ENCODE data around the gene FLT4.

Gene FLT4

DNA sequence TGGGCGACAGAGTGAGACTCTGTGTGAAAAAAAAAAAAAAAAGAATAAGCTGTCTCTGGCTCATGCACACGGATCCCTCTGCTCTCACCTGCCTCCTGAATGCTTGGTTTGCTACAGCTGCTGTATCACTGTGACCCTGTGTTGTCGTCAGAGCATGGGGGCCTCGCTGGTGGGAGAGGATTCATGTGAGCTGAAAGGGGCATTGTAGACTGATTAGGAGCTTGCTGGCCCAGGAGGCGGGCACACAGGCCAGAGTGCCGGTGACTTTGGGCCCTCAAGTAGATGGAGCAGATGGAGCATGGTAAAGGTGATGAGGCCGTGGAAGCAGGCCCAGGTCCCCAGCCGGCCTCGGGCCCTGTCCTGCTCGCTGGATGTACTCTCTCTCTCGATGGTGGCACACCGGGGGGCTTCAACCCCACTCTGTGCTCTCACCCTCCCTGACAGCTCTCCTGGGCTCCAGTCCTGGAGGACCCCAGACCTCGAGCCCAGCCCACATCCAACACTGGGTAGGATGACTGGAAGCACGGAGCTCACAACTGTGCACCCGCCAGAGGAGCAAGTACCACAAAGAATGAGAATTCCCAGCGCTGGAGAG is 7.1 kb downstream of the FLT4 start:
- no peak for DNase-seq

- no peak for DNase-seq
Observed at GRCh38 chr5:180641566-180641900, 7.9 kb downstream of the FLT4 start.

- no peak for DNase-seq
Observed at GRCh38 chr5:180640861-180641565, 8.4 kb downstream of the FLT4 start.

DNA sequence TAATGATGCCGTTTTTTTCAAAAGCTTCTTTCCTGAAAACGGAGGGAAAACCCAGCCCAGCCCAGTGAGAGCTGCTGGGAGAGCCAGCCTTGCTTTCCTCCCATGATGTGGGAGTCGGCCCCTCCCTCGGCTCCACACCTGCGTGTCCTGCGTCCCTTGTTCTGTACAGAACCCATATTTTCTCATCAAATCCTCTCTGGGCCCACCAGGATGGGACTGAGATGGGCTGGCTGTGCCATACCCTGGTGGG is 8.9 kb downstream of the FLT4 start:
- DNase-seq: no peak

DNA sequence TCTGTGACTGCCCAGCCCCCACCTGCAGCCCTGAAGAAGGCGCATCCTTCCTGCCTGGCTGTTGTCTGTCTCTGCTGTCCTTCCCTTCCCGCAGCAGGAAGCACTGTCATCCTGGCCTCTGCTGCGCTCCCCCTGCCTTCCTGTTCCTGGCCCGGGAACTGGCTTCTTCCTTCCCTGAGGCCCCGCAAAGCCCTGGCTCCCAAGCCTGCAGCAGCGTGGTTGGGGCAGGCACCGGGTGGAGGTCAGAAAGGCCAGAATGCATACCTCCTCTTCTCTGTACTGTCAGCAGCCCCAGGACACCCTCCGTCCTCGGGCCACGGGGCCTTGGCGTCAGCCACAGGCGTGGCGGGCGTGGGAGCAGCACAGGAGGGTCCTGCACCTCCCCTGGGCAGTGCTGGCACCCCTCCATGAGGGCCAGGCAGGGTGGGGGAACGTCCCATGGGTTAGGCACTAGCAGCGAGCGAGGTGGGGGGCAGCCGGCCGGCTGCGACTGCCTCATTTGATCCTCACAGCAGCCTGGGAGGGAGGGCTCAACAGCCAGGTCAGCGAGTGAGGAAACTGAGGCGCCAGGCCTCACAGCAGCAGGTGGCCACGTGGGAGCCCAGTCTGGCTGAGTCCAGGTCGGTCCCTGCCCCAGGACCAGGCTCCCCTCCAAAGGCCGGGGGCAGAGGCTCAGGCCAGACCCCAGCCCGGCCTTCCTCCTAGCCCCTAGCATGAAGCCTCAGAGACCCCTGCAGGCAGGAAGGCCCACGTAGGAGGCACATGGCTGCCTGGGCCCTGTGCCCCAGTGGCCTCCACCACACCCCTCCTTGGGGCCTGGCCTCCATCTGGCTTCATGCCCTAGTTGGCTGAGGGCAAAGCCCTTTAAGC is 9.4 kb downstream of the FLT4 start:
- DNase-seq: no peak

- DNase-seq: no peak
Observed at GRCh38 chr5:180639287-180639686, 10.1 kb downstream of the FLT4 start.

GRCh38 chr5:180637962-180638680 is 11.3 kb downstream of the FLT4 start:
- DNase-seq: no peak

DNA sequence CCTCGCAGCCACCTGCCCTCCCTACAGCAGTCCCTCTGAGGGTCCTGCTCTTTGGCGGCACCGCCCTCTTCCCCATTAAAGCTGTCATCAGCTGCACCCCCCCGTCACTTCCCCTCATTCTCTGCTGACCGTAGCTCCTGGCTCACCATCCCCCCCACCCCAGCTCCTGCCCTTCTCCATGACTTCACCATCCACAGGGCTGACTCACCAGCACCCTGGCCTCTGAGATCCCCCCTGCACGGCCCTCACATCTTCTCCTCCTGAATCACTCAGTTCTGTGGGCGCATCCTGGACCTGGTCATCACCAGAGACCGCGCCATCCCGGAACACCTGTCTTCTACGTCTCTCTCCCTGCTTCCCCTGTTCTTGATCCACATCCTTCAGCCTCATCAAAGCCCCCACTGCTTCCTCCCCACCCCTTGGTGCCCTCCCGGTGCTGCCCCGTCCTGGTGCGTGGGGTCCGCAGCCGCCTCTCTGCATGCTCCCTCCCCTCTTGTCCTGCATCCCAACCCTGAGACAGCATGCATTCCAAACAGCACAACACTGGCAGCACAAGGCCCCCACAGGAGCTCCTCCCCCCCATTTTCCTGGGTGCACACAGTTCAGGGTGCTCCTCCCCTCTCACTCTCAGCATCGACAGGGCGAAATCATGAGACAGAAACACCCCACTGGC is 12.9 kb downstream of the FLT4 start:
- DNase-seq: no peak

GRCh38 chr5:180636016-180636402 is 13.4 kb downstream of the FLT4 start:
- no peak for DNase-seq

GRCh38 chr5:180633283-180634177 is 15.9 kb downstream of the FLT4 start:
- DNase-seq: no peak

DNA sequence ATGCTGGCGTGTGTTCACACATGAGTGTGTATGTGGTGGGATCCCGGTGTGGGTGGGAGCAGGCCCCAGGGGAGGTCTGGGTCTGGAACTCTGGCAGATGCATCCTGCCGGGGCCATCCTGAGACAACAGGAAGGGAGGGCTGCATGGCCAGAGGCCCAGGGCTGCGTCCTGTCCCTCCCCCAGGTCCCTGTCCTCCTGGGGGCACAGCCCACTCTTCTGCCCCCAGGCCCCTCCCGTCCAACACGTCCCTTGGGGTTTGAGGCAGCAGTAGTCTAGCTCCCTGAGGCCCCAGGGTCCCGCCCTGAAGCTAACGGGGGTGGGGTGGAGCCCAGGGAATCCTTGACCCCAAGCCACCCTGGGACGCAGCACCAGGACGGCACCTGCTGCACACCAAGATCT is 16.6 kb downstream of the FLT4 start:
- DNase-seq: no peak

DNA sequence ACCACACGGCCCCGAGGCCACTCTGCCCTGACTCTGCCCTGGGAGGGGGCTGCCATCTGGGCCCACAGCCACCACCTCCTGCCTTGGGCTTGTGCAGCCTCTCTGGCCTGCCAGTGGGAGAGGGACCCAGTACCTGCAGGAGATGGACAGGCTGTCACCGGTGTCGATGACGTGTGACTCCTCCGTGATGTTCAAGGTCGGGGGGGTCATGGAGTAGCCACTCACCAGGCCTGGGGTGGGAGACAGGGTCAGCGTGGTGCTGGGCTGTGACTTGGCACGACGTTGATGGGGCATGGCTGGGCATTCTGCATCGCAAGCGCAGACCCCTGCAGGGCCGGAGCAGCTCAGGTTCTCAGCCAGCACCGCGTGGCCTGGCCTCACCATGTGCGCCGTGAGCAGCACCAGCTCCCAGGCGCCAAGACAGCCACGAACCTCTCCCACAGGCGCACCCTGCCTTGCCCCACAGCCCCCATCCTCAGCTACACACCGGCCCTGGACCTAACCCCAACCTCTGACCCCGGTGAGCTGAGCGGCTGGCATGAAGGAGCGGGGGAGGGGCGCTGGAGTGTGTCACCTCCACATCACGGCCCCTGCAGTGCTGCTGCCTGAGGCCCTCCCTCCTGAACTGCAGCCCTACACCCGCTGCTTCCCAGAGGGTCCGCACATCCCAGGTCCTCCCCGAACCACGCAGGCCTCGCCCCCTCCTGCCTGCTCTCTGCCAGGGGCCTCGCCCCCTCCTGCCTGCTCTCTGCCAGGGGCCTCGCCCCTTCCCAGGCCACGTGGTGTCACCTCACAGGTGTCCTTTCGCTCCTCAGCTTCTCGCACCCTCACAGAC is 17.6 kb downstream of the FLT4 start:
- DNase-seq: no peak

GRCh38 chr5:180630426-180630825 is 19.0 kb downstream of the FLT4 start:
- no peak for DNase-seq

DNA sequence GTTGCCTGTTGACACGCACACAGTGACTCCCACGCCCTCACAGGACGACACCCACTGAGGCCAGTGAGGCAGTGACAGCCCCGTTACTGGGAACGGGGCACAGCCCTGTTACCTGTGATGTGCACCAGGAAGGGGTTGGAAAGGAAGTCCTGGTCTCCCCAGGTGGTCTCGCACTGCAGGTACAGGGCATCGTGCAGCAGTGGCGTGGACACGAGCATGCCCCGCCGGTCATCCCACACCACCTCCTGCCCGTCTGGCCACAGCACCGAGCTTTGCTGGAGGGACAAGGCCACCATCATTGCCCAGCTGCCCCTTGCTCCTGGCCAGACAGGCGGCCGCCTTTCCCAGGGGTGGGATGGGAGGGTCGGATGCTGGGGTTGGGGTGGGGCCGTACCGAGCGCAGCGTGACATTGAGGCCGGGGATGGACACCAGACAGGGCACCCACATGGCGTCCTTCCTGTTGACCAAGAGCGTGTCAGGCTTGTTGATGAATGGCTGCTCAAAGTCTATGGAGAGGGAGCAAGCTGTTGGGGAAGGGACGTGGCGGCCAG is 19.5 kb downstream of the FLT4 start:
- no peak for DNase-seq

GRCh38 chr5:180628827-180629750 is 20.3 kb downstream of the FLT4 start:
- no peak for DNase-seq

- DNase-seq: no peak
Observed at GRCh38 chr5:180628211-180628610, 21.2 kb downstream of the FLT4 start.

DNA sequence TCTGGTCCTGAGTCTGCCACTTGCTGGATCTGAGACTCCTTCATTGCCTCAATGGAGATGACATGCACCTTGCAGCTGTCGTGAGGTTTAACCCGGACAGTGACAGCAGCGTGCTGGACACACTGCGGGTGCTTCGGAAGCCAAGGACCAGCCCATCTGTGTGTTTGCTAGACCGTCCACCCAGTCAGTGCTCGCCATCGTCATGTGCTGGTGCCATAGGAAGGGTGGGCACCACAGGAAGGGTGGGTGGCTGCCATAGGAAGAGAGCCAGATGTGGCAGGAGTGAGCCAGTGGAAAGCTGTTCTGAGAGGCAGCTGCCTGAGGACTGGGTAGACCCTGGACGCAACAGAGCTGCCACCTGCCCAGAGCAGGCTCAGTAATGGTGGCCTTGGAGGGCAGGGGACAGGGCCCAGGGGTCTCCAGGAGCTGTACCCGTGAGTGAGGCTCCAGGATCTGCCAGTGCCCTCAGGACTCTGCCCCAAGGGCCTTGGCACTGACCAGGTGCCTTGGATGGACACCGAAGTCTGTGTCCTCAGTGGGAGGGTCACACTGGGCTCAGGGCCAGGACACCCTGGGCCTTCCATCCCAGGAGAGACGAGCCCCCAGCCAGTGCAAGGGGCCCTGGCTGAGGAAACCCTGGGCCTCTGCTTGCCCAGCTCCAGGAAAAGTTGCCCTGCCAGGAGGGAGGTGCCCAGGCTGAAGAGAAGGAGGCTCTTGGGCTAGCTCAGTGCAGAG is 21.8 kb downstream of the FLT4 start:
- DNase-seq: no peak

DNA sequence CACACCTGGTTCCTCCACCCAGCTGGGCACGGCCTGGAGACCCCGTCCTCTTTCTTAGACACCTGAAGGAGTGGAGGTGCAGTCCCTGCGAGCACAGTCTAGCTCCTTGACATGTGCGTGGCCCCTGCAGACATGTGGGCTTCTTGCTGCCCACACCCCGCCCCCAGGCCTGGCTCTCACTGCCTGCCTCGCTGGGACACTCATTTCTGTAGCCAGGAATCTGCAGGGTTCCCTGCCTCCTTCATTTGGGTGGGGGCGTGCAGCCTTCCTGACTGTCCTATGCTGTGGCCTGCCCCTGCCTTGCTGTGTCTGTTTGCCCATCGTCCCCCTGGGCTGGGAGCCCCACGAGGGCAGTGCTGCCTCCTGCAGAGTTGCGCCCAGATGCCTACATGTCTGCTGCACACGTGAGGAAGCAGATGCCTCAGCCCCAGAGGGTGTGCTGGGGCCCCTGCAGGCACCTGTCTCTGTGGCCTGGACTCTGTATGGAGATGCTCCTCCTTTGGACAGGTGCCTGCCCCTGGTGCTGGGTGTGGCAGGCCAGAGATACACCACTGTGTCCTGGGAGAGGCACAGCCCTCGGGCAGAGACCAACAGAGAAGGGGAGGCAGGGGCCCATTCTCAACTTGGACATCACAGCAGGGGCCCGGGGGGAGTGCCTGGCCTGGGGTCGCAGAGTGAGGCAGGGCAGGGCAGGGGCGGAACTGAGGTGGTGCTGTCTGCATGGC is 22.6 kb downstream of the FLT4 start:
- DNase-seq: no peak

Measured in effector CD4-positive, alpha-beta T cell (primary cell).